ENCODE data around the gene PTPN9.

DNA sequence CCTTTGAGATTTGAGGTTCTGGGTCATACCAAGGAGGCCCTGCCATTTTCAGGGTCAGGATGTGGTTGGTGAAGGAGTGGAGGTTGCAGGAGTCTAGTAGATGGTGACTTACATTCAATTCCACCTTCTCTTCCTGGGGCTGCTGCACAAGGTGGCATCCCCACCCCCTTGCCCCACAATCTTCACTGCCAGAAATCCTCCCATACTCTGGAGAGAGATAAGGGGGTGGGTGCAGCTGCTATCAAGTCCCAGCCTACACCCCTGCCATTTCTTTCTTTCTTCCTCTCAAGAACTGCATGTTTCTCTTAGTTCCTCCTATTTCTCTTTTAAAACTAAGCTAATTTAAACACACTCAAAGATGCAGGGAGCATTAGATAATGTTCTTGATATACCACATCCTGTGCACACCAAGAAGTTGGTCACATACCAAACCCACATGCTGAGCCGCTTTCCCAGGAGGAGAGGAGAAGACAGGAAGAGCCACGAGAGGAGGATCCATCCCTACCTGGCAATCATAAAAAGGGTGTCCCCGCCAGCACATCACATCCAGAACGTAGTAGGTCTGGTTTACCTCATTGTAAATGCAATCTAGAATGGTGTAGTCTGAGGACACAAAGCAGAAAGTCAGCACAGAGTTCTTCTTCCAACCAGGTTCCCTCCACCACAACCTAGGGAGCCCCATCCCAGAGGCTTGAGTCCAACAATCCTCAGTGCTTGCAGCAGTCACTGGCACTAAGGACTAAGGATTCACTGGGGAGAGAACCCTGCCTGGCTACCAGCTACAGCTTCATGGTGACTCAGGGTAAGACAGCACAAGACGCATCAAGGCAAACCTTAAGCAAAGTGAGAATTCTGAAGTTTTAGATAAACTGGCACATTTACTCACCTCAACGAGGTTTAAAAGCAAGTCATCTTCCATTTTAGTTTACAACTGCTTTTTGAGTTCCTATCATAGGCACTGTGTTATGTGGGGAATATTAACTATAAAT, 27.9 kb upstream of the PTPN9 start:
- TF ChIP-seq POLR2AphosphoS5 (IDR thresholded peaks at IDR 0.05), result no peak
- TF ChIP-seq, protein P1, sequence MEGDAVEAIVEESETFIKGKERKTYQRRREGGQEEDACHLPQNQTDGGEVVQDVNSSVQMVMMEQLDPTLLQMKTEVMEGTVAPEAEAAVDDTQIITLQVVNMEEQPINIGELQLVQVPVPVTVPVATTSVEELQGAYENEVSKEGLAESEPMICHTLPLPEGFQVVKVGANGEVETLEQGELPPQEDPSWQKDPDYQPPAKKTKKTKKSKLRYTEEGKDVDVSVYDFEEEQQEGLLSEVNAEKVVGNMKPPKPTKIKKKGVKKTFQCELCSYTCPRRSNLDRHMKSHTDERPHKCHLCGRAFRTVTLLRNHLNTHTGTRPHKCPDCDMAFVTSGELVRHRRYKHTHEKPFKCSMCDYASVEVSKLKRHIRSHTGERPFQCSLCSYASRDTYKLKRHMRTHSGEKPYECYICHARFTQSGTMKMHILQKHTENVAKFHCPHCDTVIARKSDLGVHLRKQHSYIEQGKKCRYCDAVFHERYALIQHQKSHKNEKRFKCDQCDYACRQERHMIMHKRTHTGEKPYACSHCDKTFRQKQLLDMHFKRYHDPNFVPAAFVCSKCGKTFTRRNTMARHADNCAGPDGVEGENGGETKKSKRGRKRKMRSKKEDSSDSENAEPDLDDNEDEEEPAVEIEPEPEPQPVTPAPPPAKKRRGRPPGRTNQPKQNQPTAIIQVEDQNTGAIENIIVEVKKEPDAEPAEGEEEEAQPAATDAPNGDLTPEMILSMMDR (IDR thresholded peaks at IDR 0.05), result no peak
